Astrocyte of the spinal cord (primary cell): ENCODE results near the gene DENND10.

Experiments
- DNase-seq: peaks from one replicate; pipeline ENCODE4 v3.0.0; 2011; ENCODE audit warnings: low read depth, low spot score
- H3K4me3 ChIP-seq: 2 replicates; pipeline ENCODE4 v1.5.1; 2011; ENCODE audit warnings: low read depth, mild to moderate bottlenecking, low read length, moderate library complexity
- CTCF ChIP-seq: IDR thresholded peaks from 2 replicates; pipeline ENCODE4 v1.5.1; 2012; ENCODE audit warnings: low read depth, mild to moderate bottlenecking, low read length, inconsistent platforms
- in situ Hi-C: cut with HindIII; loops from 2 replicates; pipeline ENCODE4 v1.10.0; 2017; ENCODE audit warnings: low sequenced_read_pairs

The DENND10 gene

GRCh38 chr10:119183664-119184412 is 79.9 kb downstream of the DENND10 start:
- no peak for TF ChIP-seq CTCF
- H3K4me3 ChIP-seq, result no peak overlapping the region
- no peak for DNase-seq
- in situ Hi-C loops, result no loop called here
